Limb (tissue), 2 donors: ENCODE results near the gene DDB1.

Experiments used
- DNase-seq, 2 donors: peaks; one replicate each; pipeline ENCODE4 v3.0.0-alpha.2; 2016; ENCODE audit errors: extremely low spot score in 2 of 2

DDB1 gene

DNA sequence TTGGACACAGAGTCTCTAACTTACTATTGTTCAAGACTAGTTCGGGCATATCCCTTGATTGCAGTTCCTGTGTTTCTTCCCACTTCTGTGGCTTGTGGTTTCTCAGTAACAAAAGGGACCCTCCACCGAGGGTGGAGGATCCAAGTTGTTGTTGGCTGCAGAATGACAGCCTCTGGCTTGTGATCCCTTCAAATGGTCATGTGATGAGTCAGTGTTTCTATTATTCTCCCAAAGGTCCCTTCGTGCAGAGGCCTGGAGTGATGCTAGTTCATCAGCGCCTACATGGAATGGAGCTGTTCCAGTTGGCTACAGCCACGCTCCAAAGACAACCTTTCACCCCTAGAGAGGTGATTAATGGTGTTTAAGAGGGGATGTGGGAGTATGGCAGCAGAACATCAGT, 35.2 kb downstream of the DDB1 start:
- DNase-seq: no peak

DNA sequence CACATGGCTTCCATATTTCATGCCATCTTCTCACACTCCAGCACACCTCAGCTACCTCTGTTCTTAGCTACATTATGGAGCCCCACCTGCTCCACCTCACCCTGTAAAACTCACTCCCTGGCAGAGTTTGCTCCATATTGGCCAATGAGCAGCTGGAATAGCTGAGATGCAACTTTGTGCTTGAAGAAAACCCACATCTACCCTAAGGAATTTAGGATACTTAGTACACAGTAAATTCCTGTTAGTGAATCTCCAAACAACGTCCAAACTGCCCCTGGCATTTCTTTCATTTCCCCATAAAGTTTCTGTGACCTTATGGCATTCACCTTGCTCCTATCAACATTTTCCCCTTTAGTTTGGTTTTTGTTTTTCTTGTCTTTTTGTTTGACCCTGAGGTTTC, 35.6 kb downstream of the DDB1 start:
- DNase-seq: no peak

DNA sequence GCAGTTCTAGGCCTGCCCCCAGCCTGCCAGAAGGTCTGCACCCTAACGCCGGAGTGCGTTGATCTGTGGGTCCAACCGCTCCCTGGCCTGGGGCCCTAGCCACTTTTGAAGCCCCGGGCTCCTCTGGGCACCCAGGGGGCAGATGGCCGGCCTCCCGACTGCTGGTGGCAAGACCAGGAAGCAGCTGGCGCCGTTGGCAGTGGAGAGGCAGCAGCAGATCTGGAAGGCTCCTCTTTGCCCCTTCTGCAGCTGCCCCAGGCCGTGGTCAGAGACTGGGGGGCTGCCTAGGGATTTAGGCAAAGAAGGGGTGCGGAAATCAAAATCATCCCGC, 37.3 kb downstream of the DDB1 start:
- DNase-seq: peak in 1 of 2 donors; percentile 48

DNA sequence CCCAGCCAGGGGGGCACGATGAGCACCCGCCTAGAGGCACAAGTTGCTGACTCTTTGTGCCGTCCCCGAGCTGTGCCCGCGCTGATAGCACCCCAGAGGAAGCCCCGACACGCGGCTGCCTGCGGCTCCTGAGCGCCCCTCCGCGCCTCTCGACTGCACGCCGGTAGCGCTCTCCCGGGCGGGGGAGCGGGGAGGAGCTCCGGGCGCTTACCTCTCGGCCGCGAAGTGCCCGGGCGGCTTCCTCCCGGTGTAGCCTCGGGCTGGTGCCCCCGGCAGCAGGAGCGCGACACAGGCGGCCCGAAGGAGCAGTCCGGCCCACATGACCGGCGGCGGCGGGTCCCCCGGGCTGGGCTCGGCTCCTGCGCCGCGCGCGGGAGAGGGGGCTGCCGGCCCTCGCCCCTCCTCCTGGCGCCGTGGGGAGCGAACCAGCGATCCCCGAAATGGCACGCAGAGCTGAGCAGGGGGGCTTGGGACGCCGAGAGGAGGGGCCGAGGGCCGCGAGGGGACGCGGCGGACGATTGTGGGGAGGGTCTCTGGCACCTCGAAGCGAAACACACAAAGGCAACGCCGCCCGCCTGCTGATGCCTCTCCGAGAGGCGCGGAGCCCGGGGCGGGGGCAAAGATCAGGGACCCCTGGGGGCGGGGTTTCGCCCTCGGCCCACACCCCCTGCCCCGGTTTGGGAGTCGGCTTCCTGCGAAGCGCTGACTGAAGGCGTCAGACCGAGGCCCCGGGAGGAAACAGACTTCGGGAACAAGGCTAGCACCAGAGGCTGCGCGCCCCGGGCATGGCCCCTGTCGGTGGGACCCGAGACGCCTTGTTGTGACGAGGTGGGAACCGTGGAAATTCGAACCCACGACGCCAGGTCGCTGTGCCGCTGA, 37.9 kb downstream of the DDB1 start, which contains the start of gene VWCE:
Gene VWCE (minus strand): TSS at position 600 of the 879 bp plus-strand sequence. CDS start 279 bp downstream, at position 321.
- DNase-seq: peak; percentile 58 to 84

DNA sequence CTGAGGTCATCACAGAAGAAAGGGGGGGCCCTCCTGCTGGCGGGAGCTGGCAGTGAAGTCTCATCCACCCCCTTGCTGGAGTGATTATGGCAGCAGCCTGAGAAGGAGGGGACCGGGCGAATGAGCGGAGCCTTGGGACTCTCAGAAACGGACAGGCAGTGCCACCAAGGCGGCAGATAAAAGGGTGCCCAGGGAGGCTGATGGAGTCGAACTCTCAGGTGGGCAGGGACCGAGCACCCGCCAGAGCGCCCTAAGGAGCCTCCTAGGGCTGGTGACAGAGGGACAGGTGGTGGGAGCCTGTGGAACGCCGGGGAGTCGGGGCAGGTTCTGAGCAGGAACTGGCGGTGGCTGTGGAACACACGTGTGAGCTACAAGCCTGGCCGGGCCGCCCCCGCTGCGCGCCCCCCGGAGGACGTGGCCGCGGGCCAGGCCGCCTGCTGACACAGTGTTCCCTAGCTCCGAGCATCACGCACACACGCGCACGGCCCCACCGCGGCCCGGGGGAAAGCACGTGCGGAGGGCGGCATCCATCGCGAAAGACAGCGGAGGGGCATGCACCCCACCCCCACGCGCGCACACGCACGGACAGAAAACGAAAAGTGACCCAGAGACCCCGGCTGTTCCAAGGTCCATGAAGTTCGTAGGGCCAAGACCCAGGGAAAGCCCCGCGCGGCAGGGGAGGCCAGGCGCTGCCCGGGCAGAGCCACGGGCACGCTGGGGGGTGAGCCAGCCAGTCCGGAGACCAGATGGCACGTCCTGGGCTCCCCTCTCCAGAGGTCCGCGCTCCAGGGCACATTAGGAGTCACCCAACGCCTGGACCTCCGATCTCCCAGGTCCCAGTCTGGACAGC, 38.8 kb downstream of the DDB1 start:
- peak; percentile 54 to 84 for DNase-seq

DNA sequence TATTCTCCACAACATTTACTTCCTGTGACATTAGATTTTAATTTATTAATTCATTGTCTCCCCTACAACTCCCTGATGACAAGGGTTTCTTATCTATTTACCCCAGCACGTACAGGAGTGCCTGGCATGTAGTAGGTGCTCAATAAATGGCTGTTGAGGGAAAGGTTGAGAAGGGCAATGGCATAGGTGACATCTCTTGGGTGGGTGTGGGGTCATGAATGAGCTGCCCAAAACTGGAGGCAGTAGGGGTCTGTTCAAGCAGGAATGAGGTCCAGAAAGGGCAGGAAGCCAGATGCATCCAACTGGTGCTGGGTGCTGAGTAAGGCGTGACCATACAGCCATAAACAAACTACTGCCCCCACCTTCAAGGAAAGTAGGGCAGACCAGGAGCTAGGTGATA, 40.5 kb downstream of the DDB1 start:
- DNase-seq: no peak

DNA sequence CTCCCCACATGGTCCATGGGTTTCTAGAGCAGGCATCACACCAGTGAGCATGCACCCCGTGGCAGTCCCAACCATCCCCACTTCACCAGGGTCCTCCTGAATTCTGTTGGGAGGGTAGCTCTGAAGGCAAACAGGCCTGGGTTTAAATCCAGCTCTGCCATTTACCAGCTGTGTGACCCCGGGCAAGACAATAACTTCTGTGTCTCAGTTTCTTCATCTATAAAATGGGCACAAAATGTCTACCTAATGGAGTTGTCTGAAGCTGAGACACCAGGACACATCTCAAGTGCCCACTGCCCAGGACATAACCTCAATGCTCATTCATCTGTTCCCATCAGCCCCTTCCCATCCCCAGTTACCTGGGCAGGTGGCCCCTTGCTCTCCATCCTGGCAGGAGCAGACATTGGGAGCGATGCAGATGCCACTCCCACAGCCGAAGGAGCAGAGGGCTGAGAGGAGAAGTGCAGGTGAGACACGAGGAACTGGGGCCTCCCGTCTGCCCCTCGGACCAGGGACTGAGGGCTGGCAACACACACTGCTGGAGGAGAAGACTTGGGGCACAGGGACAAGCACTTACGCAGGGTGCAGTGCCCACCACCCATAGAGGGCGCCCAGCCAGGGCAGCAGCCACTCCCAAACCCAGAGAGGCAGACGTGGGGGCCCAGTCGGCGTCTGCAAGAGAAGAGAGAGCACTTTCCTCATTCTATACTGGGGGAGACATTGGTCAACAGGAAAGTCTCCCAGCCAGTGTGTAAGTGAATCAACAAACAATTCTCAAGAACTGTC, 41.8 kb downstream of the DDB1 start:
- DNase-seq: no peak

DNA sequence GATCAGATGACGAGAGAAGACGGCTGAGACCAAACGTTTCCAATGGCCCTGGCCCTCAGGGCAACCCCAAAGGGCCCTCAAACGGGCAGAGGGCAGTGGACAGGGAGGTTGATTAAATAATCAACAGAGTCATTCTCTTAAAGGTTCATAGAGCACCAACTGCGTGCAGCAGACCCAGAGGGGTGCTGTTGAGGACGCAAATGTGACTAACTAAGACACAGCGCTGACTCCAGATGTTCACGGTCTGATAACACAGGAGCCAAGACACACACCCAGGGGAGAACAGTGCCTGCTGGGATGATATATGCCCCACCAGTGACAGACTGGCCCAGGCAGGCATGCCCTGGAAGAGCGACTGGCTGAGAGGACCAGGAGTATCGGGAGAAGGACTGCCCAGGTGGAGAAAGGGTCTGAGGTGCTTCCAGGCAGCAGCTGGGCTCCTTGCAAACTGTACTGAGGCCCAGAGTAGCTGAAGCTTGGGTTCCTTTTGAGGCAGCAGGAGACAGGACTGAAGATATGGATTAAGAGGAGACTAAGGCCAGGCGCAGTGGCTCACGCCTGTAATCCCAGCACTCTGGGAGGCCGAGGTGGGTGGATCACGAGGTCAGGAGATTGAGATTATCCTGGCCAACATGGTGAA, 45.4 kb downstream of the DDB1 start:
- DNase-seq: no peak

DNA sequence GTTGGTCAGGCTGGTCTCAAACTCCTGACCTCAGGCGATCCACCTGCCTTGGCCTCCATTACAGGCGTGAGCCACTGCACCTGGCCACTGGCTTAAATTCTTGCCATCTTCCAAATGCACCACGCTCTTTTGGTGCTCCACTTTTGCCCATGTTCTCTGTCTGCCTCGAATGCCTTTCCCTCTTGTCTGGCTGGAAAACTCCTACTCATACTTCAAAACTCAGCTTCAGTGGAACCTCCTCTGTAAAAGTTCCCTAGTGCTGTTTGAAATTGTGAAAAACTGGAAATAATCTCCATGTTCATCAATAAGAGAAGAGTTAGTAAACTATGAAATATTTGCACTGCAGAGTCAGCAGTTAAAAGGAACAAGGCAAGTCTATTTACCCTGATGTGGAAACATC, 49.3 kb downstream of the DDB1 start:
- no peak for DNase-seq

DNA sequence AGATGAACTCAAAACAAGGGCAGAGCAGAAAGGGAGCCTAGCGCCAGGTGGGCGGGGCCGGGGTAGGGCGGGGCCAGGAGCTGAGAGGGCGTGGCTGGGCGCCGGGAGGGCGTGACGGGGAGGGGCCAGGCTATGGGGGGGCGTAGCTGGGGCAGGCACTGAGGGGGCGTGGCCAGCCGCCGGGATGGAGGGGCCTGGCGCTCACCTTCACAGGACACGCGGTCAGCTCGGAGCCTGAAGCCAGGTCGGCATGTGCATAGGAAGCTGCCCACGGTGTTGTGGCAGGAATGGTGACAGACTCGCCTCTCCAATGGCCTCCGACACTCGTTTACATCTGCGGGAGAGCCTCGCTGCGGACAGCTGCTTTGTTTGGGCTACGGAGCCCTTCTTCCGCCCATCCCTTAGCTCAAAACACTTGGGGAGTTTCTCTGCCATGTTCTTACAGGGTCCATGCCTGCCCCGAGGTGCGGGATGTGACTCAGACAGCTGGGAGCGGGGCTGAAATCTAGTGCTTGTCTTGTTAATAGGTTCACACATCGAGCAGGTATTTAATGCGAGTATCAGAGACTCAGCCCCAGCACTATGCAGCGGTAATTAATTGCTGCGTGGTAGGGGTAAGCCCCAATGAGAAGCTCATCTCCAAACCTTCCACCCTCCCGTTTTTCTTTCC, 51.2 kb downstream of the DDB1 start:
- DNase-seq: peak in 1 of 2 donors; percentile 83

DNA sequence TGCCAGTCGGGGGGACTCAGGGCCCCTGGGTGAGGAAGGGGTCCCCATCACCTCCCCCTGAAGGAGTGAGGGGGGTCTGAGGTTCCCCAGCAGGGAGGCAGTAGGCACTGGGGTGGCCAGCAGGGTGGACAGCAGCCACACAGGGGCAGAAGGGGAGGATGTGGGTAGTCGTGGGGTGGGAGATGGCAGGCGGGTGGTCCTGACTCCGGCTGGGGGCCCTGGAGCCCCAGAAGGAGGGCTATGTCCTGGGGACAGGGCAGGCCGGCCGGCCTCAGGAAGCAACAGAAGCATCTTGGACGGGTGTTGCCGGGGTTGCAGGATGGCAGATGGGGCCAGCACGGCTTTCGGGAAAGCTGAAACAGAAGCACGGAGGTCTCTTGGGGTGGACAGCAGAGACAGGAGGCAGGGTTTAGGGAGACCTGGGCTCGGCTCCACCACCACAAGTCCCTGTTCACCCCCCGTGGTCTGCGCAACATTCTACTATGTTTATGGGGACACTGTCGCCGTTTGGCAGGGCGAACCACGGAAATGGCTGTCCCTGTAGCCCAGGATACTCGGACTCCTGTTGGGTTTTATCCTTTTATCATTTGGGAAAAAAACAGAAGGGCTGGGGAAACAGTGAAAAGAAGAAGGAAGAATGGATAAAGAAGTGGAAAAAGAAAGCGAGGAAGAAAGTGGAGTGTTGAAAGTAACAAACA, 51.9 kb downstream of the DDB1 start:
- DNase-seq: no peak

DNA sequence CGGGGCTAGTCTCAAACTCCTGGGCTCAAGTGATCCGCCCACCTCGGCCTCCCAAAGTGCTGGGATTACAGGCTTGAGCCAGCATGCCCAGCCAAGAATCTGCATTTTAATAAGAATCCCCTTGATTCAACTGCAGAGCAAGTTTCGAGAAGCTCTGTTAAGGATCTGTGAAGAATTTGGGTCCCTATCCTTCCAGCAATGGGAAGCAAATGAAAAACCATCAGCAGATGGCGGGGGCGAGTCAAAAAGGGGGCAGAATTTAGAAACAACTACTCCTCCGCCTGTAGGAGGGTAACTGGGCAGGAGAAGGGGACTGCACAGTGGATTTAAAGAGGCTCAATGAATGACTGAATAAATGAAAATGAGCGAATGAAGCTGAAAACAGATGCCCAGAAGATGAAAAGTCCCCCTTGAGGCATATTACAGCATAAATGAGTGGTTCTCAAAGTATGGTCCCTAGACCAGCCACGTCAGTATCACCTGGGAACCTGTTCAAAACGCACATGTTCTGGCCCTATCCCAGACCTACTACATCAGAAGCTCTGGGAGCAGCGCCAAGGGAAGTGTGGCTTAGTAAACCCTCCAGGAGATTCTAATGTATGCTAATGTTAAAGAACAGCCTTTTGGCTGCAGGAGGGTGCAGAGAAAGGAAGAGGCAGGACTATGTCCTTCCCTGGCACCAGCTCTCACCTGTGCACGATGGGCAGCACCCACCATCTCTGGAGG, 52.8 kb downstream of the DDB1 start:
- no peak for DNase-seq

DNA sequence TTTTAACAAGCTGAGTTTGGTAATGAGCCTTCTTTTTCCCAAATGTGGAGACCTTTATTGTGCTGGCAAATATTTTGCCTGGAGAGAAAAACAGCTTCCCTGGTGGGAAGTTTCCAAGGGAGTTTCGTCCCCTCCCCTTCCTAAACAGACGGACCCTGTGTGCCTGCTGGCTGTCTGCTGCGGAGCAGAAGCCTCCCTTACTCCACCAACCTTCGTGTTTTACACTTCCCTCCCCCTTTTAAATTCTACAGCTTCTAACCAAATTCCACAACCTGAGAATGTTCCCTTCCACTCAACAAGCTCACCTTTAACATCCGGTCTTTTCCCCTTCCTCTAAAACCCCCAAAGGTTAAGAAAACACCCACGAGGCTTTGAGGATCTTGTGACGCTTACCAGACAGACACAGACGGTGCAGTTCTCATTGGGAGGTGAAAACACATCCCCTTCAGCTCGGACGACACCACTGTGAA, 54.9 kb downstream of the DDB1 start:
- DNase-seq: no peak

DNA sequence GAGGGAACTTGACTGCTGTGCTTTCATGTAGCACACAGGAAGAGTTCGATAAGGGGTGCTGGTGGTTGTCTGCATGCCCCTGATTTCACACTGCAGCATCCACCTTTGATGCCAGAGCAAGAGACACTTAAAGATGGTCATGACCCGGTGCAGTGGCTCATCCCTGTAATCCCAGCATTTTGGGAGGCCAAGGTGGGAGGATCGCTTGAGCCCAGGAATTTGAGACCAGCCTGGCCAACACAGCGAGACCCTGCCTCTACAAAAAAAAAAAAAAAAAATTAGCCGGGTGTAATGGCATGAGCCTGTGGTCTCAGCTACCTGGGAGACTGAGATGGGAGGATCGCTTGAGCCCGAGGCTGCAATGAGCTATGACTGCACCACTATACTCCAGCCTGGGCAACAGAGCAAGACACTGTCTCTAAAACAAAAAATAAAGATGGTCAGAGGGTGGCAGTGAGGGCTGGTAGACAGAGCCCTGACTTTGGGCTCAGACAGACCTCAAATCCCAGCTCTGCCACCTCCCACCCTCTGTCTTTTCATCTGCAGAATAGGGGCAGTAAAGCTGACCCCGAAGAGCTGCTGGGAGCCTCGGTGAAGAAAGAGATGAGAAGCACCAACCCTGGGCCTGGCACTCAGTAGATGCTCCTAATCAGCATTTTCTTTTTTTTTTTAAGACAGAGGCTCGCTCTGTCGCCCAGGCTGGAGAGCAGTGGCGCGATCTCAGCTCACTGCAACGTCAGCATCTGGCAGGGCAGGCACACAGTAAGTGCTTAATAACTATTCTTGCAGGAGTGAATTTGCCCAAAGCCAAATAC, 55.5 kb downstream of the DDB1 start:
- DNase-seq: no peak

DNA sequence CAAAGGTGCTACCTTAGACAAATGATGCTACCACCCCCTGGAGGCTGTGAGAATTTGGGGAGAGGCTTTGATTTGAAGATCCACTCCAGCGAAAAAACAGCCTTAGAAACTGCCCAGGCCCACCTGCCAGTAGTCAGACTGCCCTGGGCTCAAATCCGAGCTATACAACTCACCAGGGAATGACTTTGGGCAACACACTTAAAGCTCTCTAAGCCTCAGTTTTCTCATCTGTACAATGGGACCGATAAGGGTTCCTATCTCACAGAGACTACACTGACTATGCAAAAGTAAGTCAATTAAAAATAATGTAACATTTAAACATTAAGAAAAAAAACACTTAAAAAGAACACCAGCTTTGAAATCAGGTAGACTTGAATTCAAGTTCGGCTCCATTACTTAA, 57.7 kb downstream of the DDB1 start:
- DNase-seq: no peak

DNA sequence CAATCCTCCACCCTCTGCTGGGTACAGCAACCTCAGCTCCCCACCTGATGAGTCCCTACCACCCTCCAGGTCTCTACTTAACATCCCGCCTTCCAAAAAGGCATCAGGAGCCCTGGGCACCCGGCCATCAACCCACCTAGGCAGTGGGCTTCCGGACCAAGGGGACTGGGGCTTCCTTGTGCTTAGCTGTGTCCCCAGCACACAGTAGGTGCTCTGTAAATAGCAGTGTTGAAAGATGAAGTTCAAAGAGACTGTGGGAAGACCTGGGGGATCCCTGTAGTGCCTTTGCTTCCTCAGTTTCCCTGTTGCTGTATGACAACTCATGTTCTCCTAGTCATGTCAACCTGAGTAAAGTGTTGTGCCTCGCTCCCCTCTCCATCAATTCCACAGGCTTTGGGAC, 58.8 kb downstream of the DDB1 start:
- no peak for DNase-seq

DNA sequence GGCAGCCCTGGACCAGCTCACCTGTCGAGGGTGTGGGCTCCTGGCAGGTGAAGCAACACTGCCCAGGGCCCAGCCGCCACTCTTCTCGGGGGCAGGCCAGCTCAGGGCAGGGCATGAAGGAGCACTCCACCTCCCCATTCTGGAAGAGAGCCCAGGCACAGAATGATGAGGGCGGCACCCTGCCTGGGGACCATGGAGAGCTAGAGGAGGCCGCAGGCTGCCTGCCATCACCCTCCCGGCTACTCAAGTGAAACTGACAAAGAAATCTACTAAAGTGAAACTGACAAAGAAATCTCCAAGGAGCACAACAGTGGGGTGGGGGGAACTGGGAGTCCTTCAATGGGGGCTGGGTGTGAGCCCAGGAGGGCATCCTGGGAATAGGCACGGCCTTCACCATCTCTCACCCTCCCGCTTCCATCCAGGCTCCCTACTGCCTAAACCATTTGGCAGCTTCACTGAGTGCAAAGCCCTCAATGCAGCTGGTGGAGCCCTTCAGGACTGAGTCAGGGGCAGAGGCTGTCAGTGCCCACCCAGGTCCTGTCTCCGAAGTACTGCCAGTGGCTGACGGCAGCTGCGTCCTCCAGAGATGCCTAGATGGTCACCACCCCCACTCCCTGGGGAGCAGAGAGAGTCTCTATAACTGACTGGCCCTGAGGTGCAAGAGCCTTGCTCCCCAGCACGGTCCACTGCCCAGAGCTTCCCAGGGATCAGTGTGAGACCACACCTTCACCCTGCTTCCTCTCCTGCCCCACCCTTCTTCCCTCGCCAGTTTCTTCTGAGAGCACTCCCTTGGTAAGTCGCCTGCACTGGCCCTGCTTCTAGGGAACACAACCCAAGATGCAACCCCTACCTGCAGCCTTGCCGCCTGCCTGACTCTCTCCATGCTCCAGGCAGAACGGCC, 59.5 kb downstream of the DDB1 start:
- no peak for DNase-seq
